ENCODE results near the gene PRR5L.

Gene PRR5L

DNA sequence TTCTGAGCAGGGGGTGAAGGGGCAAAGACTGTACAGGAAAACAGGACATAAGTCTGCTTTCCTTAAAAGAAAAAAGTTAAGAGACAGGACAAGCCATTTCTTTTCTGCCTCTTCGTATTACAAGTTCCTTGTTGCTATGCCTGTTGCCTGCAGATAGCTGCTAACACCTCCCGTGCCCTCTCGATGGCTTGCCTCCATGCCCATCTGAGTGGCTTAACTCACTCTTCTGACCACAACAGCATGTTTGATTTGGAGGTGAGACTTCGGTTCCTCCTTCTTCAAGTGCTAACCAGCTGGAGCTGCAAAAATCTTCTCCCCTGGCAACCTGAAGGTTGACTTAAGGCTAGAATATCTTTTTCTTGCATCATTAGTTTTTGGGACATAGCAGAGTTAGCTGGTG is 103.1 kb downstream of the PRR5L start:
- no peak overlapping the region for H3K4me3 ChIP-seq (ENCODE audit: low read depth, low read length)

DNA sequence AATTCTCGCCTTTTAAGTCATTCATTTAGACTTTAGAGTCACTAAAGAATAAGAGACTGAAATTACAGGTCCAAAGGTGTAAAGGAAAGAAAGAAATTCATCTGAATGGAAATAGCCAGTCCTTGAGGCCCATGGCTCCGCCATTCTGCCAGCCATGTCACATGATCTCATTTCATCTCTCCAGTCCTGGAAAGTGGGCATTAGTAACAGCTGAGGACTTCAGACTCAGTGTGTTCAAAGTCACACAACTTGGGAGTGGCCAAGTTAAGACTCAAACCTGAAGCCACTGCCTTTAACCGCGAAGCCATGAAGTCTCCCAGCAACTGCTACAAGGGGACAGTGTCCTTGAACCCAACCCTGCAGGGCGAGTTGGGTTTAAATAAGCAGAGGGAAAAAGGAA is 103.7 kb downstream of the PRR5L start:
- H3K4me3 ChIP-seq (ENCODE audit: low read depth, low read length), result no peak overlapping the region

DNA sequence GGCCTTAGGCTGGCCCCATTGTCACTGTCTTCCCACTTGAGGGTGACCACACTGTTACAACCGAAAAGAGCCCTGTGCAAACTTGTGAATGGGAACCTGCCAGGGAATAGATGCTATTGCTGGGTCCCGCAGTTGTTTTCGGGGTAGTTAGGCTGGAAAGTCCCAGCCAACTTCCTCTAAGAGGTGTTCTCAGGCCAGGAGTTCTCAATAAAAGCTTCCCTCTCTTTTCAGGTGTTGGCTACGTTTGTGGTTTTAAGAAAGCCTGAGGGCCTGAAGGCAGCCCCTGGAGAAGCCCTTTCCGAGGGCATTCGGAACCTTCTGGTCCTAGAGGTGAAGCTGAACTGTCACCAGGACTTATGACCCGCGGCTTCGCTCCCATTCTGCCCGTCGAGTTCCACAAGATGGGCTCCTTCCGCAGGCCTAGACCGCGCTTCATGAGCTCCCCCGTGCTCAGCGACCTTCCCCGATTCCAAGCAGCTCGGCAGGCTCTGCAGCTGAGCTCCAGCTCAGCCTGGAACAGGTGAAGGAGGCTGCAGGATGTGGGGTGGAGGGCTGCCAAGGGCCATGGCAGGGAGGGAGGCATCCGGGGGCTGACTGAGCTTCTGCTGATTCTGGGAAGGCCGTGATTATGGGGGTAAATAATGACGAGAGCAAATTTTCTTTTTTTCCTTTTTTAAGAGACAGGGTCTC is 104.8 kb downstream of the PRR5L start:
- H3K4me3 ChIP-seq (ENCODE audit: low read depth, low read length), result no peak overlapping the region

DNA sequence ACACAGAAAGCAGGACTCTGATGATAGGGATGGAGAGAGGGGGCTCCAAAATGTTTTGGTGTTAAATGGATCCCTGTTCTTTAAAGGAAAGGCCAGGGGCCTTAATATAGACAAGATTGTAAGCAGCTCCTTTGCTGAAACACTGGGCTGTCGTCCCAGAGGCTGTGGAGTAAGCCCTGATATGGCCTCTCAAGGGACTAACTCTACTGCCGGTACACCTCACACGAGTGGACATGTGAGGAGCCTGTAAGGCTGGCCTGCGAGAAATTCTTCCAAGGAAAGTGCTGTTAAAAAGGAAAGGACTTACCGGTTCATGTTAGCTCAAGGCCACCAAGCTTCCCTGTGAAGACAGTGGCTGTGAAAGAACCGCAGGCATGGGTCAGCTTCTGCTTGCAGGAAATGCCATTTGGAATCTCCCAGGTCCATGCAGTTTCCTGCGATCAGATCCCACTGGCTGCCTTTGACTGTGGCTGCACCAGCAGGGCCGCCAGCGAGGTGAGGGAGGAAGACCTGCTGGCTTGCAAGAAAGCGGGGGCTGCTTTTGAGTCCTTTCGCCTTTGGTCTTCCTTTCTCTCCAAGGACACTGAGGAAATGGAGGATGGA is 106.6 kb downstream of the PRR5L start:
- H3K4me3 ChIP-seq (ENCODE audit: low read depth, low read length), result no peak overlapping the region

DNA sequence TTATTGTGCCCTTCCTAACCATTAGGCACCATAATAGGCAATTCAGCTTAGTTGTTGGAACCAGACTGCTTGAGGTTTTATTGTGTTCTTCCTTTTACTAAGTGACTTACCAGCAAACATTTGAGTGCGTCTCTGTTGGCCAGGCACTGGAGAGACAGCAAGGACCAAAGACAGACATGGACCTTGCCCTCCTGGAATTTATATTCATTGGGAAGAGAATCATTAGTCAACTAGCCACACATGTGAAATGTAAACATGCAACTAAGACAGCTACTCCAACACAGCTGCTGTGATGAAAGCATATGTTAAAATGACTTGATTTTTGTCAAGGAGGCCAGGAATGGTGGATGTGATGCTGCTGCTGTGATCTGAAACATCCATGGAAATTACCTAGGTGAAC is 107.6 kb downstream of the PRR5L start:
- H3K4me3 ChIP-seq (ENCODE audit: low read depth, low read length), result no peak overlapping the region

DNA sequence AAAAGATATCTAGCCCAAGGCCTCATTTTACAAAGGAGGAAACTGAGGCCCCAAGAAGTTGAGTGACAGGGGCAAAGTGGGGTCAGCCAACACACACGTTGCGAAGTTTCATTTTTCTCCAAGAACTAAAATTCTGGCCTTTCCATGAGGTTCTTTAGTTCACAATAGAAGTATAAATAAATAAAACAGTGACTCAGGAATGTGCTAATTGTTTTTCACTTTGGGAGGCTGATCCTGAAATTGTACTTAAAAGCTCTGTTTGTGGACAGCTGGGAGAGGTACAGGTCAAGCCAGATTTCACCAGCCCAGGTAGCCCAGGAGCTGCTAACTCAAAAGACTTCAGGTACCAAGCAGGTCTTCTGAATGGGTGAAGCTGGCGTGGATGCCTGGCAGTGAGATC is 108.7 kb downstream of the PRR5L start:
- H3K4me3 ChIP-seq (ENCODE audit: low read depth, low read length), result no peak overlapping the region

DNA sequence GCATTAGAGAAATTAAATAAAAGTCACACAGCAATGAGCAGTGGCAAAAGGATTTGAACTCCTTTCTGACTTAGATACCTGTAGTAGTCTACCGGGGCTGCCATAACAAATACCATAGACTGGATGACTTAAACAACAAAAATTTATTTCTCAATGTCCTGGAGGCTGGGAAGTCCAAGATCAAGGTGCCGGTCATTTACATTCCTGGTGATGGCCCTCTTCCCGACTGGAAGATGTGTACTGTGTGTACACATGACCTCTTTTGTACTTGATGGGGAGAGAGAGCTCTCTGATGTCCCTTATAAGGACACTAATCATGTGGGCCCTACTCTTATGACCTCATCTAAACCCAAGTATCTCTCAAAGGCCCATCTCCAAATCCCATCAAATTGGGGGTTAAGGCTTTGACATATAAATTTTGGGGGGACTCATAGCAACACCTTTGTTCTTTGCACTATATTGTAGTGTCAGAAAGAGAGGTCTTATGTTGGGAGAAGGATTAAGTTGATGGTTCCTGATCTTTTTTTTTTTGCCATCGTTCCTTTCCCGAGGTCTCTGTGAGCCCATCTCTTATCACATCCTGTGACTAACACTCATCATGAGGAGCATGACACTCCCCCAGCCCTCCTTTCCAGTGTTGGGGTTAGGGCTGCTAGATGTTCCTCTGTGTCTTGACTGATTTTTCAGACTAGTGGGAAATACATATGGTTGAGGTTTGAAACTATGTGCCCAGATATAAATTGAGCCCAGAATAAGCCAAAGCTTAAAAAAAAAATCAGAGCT is 109.7 kb downstream of the PRR5L start:
- H3K4me3 ChIP-seq (ENCODE audit: low read depth, low read length), result no peak overlapping the region

DNA sequence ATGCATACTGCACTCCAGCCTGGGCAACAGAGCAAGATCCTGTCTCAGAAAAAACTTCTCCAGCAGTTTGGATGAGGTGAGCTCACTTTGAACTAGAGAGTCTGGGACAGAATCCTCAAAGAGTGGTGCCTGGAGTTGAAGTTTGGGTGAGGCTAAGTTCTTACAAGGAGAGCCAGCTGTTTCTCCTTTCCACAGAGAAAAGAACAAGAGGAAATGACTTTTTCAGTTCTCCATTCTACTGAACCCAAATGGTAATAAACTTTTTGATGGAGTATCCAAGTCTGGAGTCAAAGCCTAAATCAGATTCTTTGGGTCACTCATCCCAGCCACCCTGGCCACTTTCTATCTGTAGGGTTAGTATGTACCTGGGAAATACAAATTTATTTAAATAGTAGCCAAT is 111.3 kb downstream of the PRR5L start:
- no peak overlapping the region for H3K4me3 ChIP-seq (ENCODE audit: low read depth, low read length)

DNA sequence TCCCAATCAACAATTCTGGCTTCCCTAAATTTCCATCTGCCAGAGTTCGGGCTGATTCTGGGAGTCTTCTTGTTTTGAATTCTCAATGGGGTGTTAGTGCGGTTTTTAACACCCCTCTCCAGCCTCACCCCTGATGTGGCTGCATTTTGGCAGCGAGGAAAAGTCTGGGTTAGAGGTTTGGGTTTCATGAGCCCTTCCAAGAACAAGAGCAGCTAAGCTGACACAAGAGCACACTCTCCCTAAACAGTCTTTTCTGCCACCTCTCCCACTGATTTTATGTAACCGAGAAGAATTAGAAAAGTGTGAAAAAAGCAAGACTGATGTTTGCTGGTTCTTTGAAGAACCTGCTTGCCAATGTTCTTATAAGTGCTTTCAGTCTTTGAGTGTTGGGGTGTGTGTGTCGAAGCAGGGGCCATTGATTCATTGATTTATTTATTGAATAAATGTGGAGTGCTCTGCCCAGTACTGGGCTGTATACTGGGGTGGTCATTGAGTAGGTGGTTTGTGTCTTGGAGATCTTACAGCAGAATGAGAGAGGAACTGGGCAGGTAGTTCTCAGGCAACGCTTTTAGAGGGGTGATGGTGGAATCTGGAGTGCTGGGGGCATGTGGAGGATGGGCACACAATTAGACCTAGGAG is 112.5 kb downstream of the PRR5L start:
- no peak overlapping the region for H3K4me3 ChIP-seq (ENCODE audit: low read depth, low read length)

DNA sequence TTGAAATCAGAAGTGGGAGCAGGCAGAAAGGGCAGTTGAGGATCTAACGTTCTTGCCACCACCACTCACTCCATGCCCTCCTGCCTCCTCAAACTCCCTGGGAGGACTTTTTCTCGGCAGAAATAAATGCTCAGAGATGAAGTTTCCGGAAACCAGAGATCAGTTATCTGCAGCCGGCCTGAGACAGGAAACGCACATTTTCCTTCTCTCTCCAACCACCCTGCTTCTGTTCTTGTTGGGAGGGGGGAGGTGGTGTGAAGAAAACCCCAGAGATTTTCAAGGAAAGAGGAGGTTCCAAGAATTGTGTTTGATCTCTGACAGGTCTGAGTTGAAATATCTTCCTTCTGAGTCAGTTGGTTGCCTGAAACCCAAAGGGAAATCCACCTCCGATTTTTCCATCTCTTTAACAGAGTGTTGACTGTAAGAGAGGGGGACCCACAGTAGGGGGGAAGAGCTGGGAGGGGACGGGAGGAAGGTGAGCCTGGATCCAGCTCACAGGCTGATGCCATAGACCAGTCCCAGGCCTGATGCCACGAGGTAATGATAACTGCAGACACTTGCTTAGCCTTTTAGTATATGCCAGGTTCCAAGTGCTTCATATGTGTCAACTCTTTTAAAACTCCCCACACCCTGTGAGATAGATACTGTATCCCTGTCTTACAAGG is 113.2 kb downstream of the PRR5L start:
- H3K4me3 ChIP-seq (ENCODE audit: low read depth, low read length), result no peak overlapping the region

DNA sequence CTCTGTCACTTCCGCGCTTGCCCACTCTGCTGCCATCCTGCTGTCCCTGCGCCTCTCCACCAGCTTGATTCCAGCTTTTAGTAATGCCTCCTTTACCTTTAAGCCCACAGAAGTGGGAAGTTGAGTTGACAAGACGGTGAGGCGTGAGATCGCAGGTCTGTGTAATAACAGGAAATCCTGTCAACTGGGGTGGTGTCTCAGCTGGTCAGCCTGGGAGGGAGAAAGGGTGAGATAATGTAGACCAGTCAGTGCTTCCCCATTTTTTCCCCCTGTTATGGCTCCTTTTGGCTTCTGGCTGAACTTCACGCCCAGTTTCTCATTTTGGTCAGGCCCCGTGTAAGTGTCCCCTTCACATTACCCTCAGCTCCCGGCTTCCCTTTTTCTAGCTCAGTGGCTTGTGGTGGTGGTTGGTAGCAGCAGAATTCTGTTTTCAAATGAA is 115.1 kb downstream of the PRR5L start:
- H3K4me3 ChIP-seq (ENCODE audit: low read depth, low read length), result no peak overlapping the region

DNA sequence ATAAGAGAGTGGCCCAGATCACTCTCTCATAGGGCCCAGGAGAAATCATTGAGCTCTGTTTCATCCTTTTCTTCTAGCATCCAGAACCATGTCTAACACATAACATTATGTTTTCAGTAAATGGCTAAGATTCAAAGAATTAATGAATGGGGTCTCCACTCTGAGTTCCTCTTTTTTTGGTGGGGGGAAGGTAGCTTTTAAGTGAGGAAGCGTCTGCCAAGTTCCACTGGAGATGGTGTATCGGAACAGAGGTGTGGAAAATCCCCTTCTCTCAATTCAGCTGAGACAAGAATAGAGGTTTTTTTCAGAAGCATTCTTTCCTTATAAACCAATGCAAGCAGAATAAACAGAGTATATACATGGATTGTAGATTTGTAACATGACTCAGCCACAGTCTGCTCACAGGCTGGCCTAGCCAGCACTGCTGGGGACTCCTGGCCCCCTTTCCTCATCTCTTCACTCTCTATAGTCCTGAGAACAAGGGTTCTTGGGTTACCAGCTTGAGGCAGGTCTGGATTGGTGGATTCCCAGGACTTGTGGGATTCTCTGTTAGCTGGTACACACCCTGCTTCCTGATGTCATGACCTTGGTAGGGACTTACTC is 116.8 kb downstream of the PRR5L start:
- H3K4me3 ChIP-seq (ENCODE audit: low read depth, low read length), result no peak overlapping the region

DNA sequence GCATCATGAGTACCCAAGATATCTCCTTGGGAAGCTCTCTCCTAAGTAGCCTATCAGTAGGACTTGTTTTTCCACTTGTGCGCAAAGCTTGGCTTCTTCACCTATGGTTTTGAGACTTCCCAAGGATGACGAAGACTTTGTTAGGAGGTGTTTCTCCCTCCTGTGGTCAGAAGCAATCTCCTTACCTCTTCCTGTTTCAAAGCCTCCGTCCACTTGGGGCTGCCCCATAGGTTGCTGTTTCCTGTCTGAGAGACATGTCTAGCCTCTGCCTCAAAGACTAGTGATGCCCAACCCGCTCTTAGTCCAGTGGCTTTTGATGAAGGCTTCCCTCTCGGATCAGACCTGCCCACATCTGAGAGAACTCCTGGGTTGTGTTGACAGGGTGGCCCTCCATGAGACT is 121.1 kb downstream of the PRR5L start:
- no peak overlapping the region for H3K4me3 ChIP-seq (ENCODE audit: low read depth, low read length)

DNA sequence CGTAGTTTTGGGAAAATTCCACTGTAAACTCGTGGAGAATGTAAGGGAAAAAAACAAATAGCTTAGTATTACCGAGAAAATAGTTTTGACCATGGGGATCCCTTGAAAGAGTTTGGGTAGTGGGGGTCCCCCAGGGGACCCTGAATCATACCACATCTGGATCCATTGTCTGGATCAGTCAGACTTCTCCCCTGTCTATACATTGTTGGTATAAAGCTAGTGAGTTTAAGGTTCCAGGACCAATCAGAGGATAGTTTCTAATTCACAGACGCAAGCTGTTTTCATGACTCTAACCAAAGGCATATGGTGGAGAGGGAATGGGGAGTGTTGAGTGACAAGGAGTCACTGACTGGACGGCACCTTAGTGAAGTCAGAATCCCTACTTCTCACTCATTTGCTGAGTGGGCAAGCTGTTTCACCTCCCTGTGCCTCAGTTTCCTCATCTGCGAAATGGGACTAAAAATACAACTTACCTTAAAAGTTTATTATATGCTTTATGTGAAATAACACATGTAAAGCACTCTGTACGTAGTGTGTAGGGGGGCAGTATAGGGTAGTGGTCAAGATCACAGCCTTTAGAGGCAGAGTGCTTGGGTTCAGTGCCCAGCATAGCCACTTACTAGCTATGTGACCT is 123.8 kb downstream of the PRR5L start:
- H3K4me3 ChIP-seq (ENCODE audit: low read depth, low read length), result no peak overlapping the region

DNA sequence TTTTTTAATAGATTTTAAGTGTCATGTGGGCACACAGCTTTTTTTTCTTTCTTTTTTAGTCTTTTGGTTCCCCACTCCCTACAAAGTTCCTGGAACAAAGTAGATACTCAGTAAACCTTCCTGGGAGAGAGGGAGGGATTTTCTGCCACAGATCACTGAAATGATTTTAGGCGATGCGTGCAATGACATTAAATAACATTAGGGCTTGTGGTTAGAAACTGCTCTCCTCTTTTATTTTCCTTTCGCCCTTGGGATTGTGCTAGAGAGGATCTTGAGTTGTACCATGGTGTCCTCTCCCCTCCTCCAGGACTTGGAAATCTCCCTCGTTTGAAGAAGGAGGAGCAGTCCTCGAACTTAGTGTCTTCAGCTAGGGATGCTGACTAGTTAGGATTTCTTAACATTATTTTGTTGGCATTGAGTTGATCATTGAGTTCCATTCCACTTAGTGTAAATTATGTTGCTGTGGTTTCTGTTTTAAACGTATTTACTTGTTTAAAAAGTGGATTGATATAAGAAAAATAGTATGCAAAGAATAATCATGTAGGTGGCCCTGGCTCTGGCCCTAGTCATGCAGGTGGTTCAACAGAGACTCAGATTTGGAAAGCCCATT is 125.6 kb downstream of the PRR5L start:
- no peak overlapping the region for H3K4me3 ChIP-seq (ENCODE audit: low read depth, low read length)

DNA sequence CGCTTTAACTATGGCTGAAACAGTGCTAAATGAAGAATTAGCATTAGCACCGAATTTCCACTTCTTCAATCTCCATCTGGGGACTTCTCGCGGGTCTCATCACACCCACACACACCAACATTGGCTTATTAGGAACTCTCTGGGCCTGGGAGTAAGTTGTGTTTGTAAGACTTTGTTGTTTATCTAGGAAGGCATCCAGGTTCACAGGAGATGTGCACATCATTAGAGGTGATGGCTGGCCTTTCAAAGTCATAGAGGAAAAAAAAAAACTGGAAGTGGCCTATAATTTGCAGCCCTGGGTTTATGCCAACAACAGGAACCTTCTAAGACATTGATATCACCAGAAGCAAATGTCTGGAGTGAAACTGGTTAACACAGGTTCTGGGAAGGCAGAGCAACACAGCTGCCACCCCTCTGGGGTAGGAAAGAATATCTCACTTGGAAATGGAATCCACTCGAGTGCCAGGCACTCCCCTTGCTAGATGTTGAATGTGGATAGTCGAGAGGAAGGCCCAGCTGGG is 129.5 kb downstream of the PRR5L start:
- H3K4me3 ChIP-seq (ENCODE audit: low read depth, low read length), result no peak overlapping the region

DNA sequence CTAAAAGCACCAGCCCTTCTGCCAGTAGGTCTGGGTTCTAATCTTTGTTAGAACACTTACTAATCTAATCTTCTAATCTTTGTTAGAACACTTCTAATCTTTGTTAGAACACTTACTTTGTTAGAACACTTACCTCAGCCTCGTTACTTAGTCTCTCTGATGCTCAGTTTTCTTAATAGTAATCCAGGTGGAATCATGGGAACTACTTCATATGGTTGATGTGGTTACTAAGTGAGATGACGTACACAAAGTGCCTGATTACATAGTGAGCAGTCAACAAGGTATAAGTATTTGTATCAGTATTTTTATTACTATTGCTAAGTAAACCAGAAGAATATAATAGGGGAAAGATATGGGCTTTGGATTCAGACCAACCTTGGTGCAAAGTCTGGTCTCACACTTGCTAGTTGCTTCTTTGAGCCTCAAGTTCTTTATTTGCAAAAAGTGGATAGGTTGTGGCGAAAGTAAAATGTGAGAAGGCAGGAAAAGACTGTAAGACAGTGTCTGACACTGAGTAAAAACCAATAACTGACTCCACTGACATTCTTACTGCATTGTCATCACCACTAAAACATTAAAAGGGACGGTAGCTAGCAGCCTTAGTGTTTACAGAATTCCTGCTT is 130.2 kb downstream of the PRR5L start:
- H3K4me3 ChIP-seq (ENCODE audit: low read depth, low read length), result no peak overlapping the region

DNA sequence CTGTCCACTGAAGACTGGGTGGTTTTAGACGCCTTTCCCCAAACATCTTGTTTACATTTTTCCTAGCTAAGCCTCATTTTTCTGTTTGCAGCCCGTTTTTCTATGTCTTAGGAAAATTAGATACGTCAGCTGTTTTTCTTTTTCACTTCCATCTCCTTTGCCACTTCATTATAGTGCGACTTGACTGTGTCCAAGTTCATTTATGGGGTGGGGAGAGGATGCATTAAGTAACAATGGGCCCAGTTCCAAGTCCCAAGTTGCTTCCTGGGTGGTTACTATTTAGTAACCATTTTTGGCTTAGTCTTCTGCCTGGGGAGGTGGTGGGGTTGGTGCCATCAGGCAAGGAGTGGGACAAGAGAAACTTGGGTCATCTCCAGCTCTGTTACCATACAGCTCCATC is 131.0 kb downstream of the PRR5L start:
- H3K4me3 ChIP-seq (ENCODE audit: low read depth, low read length), result no peak overlapping the region

DNA sequence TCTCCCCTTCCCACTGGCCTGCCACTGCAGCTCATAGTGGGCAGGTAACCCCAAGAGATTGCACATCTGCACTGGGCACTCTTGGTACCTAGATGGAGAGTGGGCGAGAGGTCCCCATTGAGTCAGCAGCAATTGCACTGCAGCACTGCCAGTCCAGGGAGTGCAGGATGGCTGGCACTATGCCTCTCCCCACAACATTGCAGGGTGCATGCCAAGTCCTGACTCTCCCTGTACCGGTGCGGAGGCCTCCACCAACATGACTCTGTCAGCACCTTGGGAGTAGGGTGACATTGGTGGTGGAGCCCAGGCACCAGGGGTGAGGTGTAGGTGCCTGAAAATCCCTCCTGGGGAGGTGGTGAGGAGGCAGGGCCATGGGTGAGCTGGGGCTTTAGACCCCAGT is 131.8 kb downstream of the PRR5L start:
- no peak overlapping the region for H3K4me3 ChIP-seq (ENCODE audit: low read depth, low read length)

Measured in iPS-11a (cell line).